ENCODE results near the gene SLC35D2.

DNA sequence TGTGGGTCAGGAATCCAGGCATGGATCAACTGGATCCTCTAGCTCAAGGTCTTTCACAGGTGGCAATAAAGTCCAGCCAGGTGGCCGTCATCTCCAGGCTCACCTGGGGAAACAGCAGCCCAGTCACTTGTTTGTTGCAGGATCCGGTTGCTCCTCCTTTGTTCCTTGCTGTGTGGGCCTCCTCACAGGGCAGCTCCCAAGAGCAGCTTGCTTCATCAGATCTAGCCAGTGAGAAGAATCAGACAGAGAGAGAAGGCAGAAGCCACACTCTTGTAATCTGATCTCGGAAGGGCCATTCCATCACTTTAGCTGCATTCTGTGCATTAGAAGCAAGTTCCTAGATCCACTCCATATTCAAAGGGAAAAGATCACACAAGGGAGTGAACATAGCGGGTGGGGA lies 78.3 kb downstream of the SLC35D2 start:
- no peak for TF ChIP-seq EZH2 (IDR thresholded peaks at IDR 0.05; ENCODE audit: borderline replicate concordance, low read depth, low read length, severe bottlenecking)
- TF ChIP-seq, protein P1, sequence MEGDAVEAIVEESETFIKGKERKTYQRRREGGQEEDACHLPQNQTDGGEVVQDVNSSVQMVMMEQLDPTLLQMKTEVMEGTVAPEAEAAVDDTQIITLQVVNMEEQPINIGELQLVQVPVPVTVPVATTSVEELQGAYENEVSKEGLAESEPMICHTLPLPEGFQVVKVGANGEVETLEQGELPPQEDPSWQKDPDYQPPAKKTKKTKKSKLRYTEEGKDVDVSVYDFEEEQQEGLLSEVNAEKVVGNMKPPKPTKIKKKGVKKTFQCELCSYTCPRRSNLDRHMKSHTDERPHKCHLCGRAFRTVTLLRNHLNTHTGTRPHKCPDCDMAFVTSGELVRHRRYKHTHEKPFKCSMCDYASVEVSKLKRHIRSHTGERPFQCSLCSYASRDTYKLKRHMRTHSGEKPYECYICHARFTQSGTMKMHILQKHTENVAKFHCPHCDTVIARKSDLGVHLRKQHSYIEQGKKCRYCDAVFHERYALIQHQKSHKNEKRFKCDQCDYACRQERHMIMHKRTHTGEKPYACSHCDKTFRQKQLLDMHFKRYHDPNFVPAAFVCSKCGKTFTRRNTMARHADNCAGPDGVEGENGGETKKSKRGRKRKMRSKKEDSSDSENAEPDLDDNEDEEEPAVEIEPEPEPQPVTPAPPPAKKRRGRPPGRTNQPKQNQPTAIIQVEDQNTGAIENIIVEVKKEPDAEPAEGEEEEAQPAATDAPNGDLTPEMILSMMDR (IDR thresholded peaks at IDR 0.05; ENCODE audit: borderline replicate concordance, extremely low read depth, low read length, poor library complexity, severe bottlenecking) = no peak

All from DND-41 (cell line).